ENCODE measurements around the gene IL5RA. TPM values are rescaled to one million over a fixed set of nuclear protein-coding genes. Genes with fewer than 3 reads are reported as not detected.

Gene IL5RA
- total and polyA plus RNA-seq, 10 of the 15 experiments (the other 5 are each of a cell fraction or from before 2014, with no cell fraction given), result 0.04 to 0.53 (median 0.14) TPM; not detected in 6

- TF ChIP-seq EZH2 (IDR thresholded peaks at IDR 0.05; ENCODE audit: borderline replicate concordance, control insufficient read depth, low read depth, low read length) (no peak), EGR1 (IDR thresholded peaks at IDR 0.05; ENCODE audit: borderline replicate concordance in 1 of 2, low read depth in 2 of 2, low read length in 2 of 2) (peak; percentile 80 to 90), SIX5 (IDR thresholded peaks at IDR 0.05; ENCODE audit: low read depth, low read length, severe bottlenecking) (no peak), DPF2 (IDR thresholded peaks at IDR 0.05) (peak; percentile 92), NFYA (IDR thresholded peaks at IDR 0.05; ENCODE audit: borderline replicate concordance, low read depth, low read length) (no peak), CEBPB (IDR thresholded peaks at IDR 0.05; ENCODE audit: borderline replicate concordance in 1 of 2, low read depth in 2 of 2, low read length in 2 of 2) (no peak), CHD1 (IDR thresholded peaks at IDR 0.05; ENCODE audit: low read depth, low read length) (no peak), ZNF24 (IDR thresholded peaks at IDR 0.05) (no peak), SMC3 (IDR thresholded peaks at IDR 0.05; ENCODE audit: borderline replicate concordance, low read length) (no peak; the same call in 1 of the 2 replicates), POU2F2 (IDR thresholded peaks at IDR 0.05; ENCODE audit: borderline replicate concordance, low read depth, low read length) (peak; percentile 60; the same call in 1 of the 3 replicates), RELB (IDR thresholded peaks at IDR 0.05; ENCODE audit: low read depth) (no peak; the same call in 1 of the 2 replicates), FOXK2 (IDR thresholded peaks at IDR 0.05) (no peak), CBFB (IDR thresholded peaks at IDR 0.05; ENCODE audit: low read depth) (peak; percentile 39; the same call in 1 of the 2 replicates), EP300 (IDR thresholded peaks at IDR 0.05; ENCODE audit: borderline replicate concordance in 1 of 2, control insufficient read depth in 1 of 2, low read depth in 2 of 2, low read length in 2 of 2) (no peak), ZNF622 (IDR thresholded peaks at IDR 0.05) (no peak), PBX3 (IDR thresholded peaks at IDR 0.05; ENCODE audit: insufficient replicate concordance, low read depth, low read length) (no peak), CBX5 (IDR thresholded peaks at IDR 0.05; ENCODE audit: low read depth) (peak; percentile 16), USF2 (IDR thresholded peaks at IDR 0.05; ENCODE audit: borderline replicate concordance, low read depth, low read length) (peak; percentile 5; the same call in 1 of the 2 replicates), BMI1 (IDR thresholded peaks at IDR 0.05; ENCODE audit: borderline replicate concordance) (no peak), YY1 (IDR thresholded peaks at IDR 0.05; ENCODE audit: low read depth, low read length) (peak; percentile 73)
- TF ChIP-seq, protein P1, sequence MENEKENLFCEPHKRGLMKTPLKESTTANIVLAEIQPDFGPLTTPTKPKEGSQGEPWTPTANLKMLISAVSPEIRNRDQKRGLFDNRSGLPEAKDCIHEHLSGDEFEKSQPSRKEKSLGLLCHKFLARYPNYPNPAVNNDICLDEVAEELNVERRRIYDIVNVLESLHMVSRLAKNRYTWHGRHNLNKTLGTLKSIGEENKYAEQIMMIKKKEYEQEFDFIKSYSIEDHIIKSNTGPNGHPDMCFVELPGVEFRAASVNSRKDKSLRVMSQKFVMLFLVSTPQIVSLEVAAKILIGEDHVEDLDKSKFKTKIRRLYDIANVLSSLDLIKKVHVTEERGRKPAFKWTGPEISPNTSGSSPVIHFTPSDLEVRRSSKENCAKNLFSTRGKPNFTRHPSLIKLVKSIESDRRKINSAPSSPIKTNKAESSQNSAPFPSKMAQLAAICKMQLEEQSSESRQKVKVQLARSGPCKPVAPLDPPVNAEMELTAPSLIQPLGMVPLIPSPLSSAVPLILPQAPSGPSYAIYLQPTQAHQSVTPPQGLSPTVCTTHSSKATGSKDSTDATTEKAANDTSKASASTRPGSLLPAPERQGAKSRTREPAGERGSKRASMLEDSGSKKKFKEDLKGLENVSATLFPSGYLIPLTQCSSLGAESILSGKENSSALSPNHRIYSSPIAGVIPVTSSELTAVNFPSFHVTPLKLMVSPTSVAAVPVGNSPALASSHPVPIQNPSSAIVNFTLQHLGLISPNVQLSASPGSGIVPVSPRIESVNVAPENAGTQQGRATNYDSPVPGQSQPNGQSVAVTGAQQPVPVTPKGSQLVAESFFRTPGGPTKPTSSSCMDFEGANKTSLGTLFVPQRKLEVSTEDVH (IDR thresholded peaks at IDR 0.05; ENCODE audit: low read depth, partially characterized antibody), result no peak
Measured at GRCh38 chr3:3126477-3127431, 16.6 kb upstream of the IL5RA start, which contains the start of gene TRNT1 (continued).

All from GM12878 (cell line).